Measurements from ENCODE around the gene MEF2B. TPM values are rescaled to one million over a fixed set of nuclear protein-coding genes. Genes with fewer than 3 reads are reported as not detected.

Gene MEF2B
- total RNA-seq, 1 donor from 2014 or later = 0.49 TPM

GRCh38 chr19:19096641-19097627, 73.1 kb downstream of the MEF2B start:
- no peak overlapping the region for H3K4me3 ChIP-seq
- no peak for DNase-seq
- TF ChIP-seq, protein P1, sequence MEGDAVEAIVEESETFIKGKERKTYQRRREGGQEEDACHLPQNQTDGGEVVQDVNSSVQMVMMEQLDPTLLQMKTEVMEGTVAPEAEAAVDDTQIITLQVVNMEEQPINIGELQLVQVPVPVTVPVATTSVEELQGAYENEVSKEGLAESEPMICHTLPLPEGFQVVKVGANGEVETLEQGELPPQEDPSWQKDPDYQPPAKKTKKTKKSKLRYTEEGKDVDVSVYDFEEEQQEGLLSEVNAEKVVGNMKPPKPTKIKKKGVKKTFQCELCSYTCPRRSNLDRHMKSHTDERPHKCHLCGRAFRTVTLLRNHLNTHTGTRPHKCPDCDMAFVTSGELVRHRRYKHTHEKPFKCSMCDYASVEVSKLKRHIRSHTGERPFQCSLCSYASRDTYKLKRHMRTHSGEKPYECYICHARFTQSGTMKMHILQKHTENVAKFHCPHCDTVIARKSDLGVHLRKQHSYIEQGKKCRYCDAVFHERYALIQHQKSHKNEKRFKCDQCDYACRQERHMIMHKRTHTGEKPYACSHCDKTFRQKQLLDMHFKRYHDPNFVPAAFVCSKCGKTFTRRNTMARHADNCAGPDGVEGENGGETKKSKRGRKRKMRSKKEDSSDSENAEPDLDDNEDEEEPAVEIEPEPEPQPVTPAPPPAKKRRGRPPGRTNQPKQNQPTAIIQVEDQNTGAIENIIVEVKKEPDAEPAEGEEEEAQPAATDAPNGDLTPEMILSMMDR (IDR thresholded peaks at IDR 0.05; ENCODE audit: borderline replicate concordance) = no peak
- H3K27me3 ChIP-seq (ENCODE audit: low read depth) = no peaks in the 10 kb centered on the region
- intact Hi-C loops (cut with micrococcal nuclease) = no loop called here
- peaks cover 37% of the 10 kb centered on the region for H3K36me3 ChIP-seq
- H3K4me1 ChIP-seq = no peaks in the 10 kb centered on the region
- H3K27ac ChIP-seq (replicated peaks) = no peak overlapping the region
- H3K9me3 ChIP-seq (replicated peaks) = no peaks in the 10 kb centered on the region

DNA sequence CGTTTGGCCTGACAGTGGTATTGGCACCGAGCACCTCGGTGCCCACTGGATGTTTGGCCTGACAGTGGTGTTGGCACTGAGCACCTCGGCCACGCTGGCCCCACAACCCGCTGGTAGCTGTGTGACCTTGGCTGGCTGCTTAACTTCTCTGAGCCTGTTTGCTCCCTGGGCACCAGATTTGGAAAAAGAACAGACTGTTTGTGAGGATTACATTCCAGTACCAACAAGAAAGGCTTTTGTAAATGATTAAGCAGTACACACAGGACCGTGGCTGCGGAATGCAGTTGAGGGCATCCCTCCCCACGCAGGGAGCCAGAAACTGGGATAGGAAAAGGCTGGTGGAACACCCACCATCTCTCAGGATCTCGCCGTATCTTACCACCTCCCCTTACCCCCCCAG, 74.4 kb downstream of the MEF2B start:
- Histone ChIP-seq H3K4me3 (no peak overlapping the region), H3K9me3 (replicated peaks) (no peaks in the 10 kb centered on the region), H3K27me3 (ENCODE audit: low read depth) (no peaks in the 10 kb centered on the region), H3K36me3 (peaks cover 28% of the 10 kb centered on the region), H3K27ac (replicated peaks) (no peak overlapping the region), H3K4me1 (no peaks in the 10 kb centered on the region)
- TF ChIP-seq, protein P1 (IDR thresholded peaks at IDR 0.05; ENCODE audit: borderline replicate concordance) = no peak
- DNase-seq = no peak
- intact Hi-C loops (cut with micrococcal nuclease) = no loop called here

Other genes starting within 250 kb of the MEF2B start
- gene HOMER3, start 229.0 kb downstream of the MEF2B start, total RNA-seq = 14.7 TPM
- gene SUGP2, start 136.7 kb downstream of the MEF2B start, total RNA-seq = 68.2 TPM
- 15.0 TPM for gene ARMC6, start 136.7 kb downstream of the MEF2B start, total RNA-seq
- 27.2 TPM for gene SLC25A42, start 106.3 kb downstream of the MEF2B start, total RNA-seq
- gene TMEM161A, start 31.8 kb downstream of the MEF2B start, total RNA-seq = 22.9 TPM
- 20.2 TPM for gene BORCS8, start 21.9 kb upstream of the MEF2B start, total RNA-seq
- gene RFXANK, start 22.0 kb upstream of the MEF2B start, total RNA-seq = 37.2 TPM
- 6.3 TPM for gene NR2C2AP, start 33.2 kb upstream of the MEF2B start, total RNA-seq
- not detected for gene NCAN, start 41.7 kb upstream of the MEF2B start, total RNA-seq
- 0.30 TPM for gene TM6SF2, start 103.0 kb upstream of the MEF2B start, total RNA-seq
- gene SUGP1, start 150.2 kb upstream of the MEF2B start, total RNA-seq = 44.7 TPM
- gene MAU2, start 150.6 kb upstream of the MEF2B start, total RNA-seq = 33.0 TPM
- 24.1 TPM for gene GATAD2A, start 235.4 kb upstream of the MEF2B start, total RNA-seq

Data from left ventricle myocardium inferior (tissue), 1 donor.